CD4-positive, alpha-beta T cell (primary cell): ENCODE results near the gene FARP1. TPM values are rescaled to one million over a fixed set of nuclear protein-coding genes. Genes with fewer than 3 reads are reported as not detected.

Source experiments
- ATAC-seq: fragments of 200-7000 bp; cut with Tn5 transposase; one replicate; pipeline ENCODE4 v1.10.0; 2022; ENCODE audit warnings: mild to moderate bottlenecking; ENCODE audit not compliant: poor library complexity
- CTCF ChIA-PET: fragments of 350-600 bp; sonication (Branson Sonifier 250); formaldehyde crosslinking; loops from one replicate; lab custom pipeline; 2021; ENCODE audit warnings: antibody characterized with exemption, inconsistent platforms; lab: Charles Lee
- POLR2A ChIA-PET: fragments of 350-600 bp; sonication (Branson Sonifier 250); formaldehyde crosslinking; loops from one replicate; lab custom pipeline; 2021; ENCODE audit warnings: antibody characterized with exemption, inconsistent platforms; lab: Charles Lee
- DNase-seq, 14 experiments: peaks; one replicate each; pipeline ENCODE4 v3.0.0-alpha.2; 2013 to 2020; ENCODE audit warnings: mixed read lengths in 2 of 14
- H3K27ac ChIP-seq, 2 donors: one replicate each; pipeline versions ENCODE4 v1.5.1 to v1.7.0; 2013; ENCODE audit warnings: low read length in 2 of 2, low read depth in 1 of 2, mild to moderate bottlenecking in 1 of 2
- H3K27me3 ChIP-seq, 2 experiments: 1 replicate in 1 of 2; 2 replicates in 1 of 2; pipeline versions ENCODE4 v1.6.1 to v1.7.0; 2013; ENCODE audit warnings: low read length in 2 of 2, control low read depth in 1 of 2, mild to moderate bottlenecking in 1 of 2, moderate library complexity in 1 of 2; ENCODE audit not compliant: insufficient read depth in 2 of 2, control insufficient read depth in 1 of 2
- H3K36me3 ChIP-seq: one replicate; pipeline ENCODE4 v1.6.1; 2013; ENCODE audit warnings: low read length, control low read depth; ENCODE audit not compliant: insufficient read depth
- H3K4me1 ChIP-seq: one replicate; pipeline ENCODE4 v1.6.1; 2013; ENCODE audit warnings: low read length, control low read depth; ENCODE audit not compliant: insufficient read depth
- H3K4me3 ChIP-seq: one replicate; pipeline ENCODE4 v1.5.1; 2013; ENCODE audit warnings: mild to moderate bottlenecking, low read length, moderate library complexity
- H3K9me3 ChIP-seq, 2 experiments: 1 replicate in 1 of 2; 2 replicates in 1 of 2; pipeline versions ENCODE4 v1.6.1 to v1.7.0; 2013; ENCODE audit warnings: low read length in 2 of 2, mild to moderate bottlenecking in 2 of 2, control low read depth in 1 of 2, moderate library complexity in 1 of 2; ENCODE audit not compliant: control insufficient read depth in 1 of 2, insufficient read depth in 1 of 2
- H3K27ac Mint-ChIP-seq: one replicate; pipeline ENCODE4 v1.8.0; 2020; ENCODE audit warnings: mixed read lengths
- H3K27me3 Mint-ChIP-seq: one replicate; pipeline ENCODE4 v1.8.0; 2021; ENCODE audit warnings: mixed read lengths
- H3K36me3 Mint-ChIP-seq: one replicate; pipeline ENCODE4 v1.8.0; 2021; ENCODE audit warnings: low read depth, mixed read lengths
- H3K4me1 Mint-ChIP-seq: one replicate; pipeline ENCODE4 v1.8.0; 2021; ENCODE audit warnings: low read depth, mixed read lengths
- H3K4me3 Mint-ChIP-seq: one replicate; pipeline ENCODE4 v1.8.0; 2020; ENCODE audit warnings: mild to moderate bottlenecking, mixed read lengths
- H3K9me3 Mint-ChIP-seq: one replicate; pipeline ENCODE4 v1.8.0; 2020; ENCODE audit warnings: mixed read lengths
- intact Hi-C, 2 experiments: fragments of 100-400 bp; cut with DNase I in 1 of 2; cut with micrococcal nuclease in 1 of 2; formaldehyde crosslinking; loops; one replicate each; pipeline versions ENCODE4 v1.15.1 to v1.9.0; 2023 to 2025; cut with DNase I, micrococcal nuclease
- total RNA-seq, 174 experiments: library from RNA in 2 of 174; stranded (reverse) in 2 of 174; gene quantifications; one replicate each; pipeline ENCODE4 v1.2.3 and lab custom pipeline; 2021 to 2026
- TF ChIP-seq, protein P1 (sequence below): fragments of 200-600 bp; IDR thresholded peaks from one replicate; pipeline ENCODE4 v1.8.0; 2022; ENCODE audit warnings: antibody characterized with exemption, mild to moderate bottlenecking

Gene FARP1
- total RNA-seq, 2 experiments from 2014 or later, result 0.30 TPM; not detected in 1

GRCh38 chr13:98204546-98204945 lies 61.7 kb downstream of the FARP1 start:
- TF ChIP-seq, protein P1, sequence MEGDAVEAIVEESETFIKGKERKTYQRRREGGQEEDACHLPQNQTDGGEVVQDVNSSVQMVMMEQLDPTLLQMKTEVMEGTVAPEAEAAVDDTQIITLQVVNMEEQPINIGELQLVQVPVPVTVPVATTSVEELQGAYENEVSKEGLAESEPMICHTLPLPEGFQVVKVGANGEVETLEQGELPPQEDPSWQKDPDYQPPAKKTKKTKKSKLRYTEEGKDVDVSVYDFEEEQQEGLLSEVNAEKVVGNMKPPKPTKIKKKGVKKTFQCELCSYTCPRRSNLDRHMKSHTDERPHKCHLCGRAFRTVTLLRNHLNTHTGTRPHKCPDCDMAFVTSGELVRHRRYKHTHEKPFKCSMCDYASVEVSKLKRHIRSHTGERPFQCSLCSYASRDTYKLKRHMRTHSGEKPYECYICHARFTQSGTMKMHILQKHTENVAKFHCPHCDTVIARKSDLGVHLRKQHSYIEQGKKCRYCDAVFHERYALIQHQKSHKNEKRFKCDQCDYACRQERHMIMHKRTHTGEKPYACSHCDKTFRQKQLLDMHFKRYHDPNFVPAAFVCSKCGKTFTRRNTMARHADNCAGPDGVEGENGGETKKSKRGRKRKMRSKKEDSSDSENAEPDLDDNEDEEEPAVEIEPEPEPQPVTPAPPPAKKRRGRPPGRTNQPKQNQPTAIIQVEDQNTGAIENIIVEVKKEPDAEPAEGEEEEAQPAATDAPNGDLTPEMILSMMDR, result no peak

DNA sequence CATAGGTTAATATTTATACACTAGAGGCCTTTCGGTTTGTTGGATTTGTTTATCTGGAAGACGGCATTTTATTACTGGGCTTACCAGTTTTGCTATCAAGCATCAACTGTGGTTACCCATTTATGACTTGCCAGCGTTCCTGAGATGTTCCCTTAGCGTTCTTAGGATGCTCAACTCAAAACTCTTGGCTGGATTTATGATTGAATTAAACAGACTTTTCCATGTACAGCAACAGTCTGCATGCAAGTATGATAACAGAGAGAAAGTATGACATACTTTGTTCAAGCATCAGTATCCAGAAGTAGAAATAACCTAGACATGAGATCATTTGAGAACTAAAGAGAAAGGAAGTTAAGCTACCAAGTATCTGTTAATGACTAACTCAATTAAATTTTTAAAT lies 64.1 kb downstream of the FARP1 start:
- Mint-ChIP-seq H3K4me3 (no peak overlapping the region), H3K27ac (no peak overlapping the region), H3K27me3 (peaks cover 18% of the 10 kb centered on the region), H3K9me3 (peaks cover 7% of the 10 kb centered on the region), H3K4me1 (no peaks in the 10 kb centered on the region), H3K36me3 (no peaks in the 10 kb centered on the region)
- DNase-seq (no peak), ATAC-seq (no peak)
- Histone ChIP-seq H3K36me3 (no peaks in the 10 kb centered on the region), H3K9me3 (peaks cover 6 to 7% of the 10 kb centered on the region in 2 experiments), H3K27ac (no peak overlapping the region), H3K4me1 (no peaks in the 10 kb centered on the region), H3K4me3 (no peak overlapping the region), H3K27me3 (no peaks in the 10 kb centered on the region)
- intact Hi-C loops, result no loop called here
- POLR2A ChIA-PET, result no interaction called here
- TF ChIP-seq, protein P1, result no peak
- CTCF ChIA-PET, result no interaction called here

More at GRCh38 chr13:98204546-98204945, 61.7 kb downstream of the FARP1 start:
- no peaks in the 10 kb centered on the region for H3K27me3 ChIP-seq
- intact Hi-C loops, result no loop called here
- H3K36me3 Mint-ChIP-seq, result no peaks in the 10 kb centered on the region
- H3K4me1 Mint-ChIP-seq, result no peaks in the 10 kb centered on the region
- H3K4me3 Mint-ChIP-seq, result no peak overlapping the region
- H3K36me3 ChIP-seq, result no peaks in the 10 kb centered on the region
- peaks cover 7% of the 10 kb centered on the region for H3K9me3 Mint-ChIP-seq
- no peak overlapping the region for H3K27ac ChIP-seq
- DNase-seq (no peak), ATAC-seq (no peak)
- no peak overlapping the region for H3K27ac Mint-ChIP-seq
- no peaks in the 10 kb centered on the region for H3K4me1 ChIP-seq
- H3K9me3 ChIP-seq, result peaks cover 3 to 7% of the 10 kb centered on the region in 2 experiments
- ChIA-PET POLR2A (no interaction called here), CTCF (no interaction called here)
- H3K4me3 ChIP-seq, result no peak overlapping the region
- peaks cover 20% of the 10 kb centered on the region for H3K27me3 Mint-ChIP-seq

DNA sequence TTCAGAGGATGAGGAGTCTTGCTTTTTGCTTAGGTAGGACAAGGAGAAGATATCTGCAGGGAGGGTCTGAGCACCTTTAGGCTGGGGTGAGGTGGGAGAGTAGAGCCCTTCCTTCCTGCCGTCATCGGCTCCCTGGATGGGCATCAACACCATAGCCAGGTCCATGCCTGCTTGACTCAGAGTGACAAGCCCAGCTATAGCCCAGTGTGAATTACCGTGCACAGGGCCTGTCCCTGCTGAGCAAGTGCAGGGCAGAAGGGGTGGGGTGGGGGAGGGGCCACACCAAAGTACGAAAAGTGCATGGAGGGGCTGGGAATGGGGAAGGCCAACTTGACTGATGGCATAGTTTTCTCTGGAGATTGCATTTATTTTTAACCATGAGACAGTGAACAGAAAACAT lies 64.5 kb downstream of the FARP1 start:
- TF ChIP-seq, protein P1, result no peak
- CTCF ChIA-PET, result no interaction called here
- Histone ChIP-seq H3K4me1 (no peaks in the 10 kb centered on the region), H3K27me3 (no peaks in the 10 kb centered on the region), H3K9me3 (peaks cover 6 to 7% of the 10 kb centered on the region in 2 experiments), H3K4me3 (no peak overlapping the region), H3K36me3 (no peaks in the 10 kb centered on the region), H3K27ac (no peak overlapping the region)
- Mint-ChIP-seq H3K27me3 (peaks cover 21% of the 10 kb centered on the region), H3K36me3 (no peaks in the 10 kb centered on the region), H3K4me3 (no peak overlapping the region), H3K27ac (no peak overlapping the region), H3K9me3 (peaks cover 7% of the 10 kb centered on the region), H3K4me1 (no peaks in the 10 kb centered on the region)
- DNase-seq (no peak), ATAC-seq (no peak)
- POLR2A ChIA-PET, result no interaction called here
- intact Hi-C loops, result no loop called here
